Fibroblast of lung (primary cell): Measurements from ENCODE around the gene SHANK3. TPM values are rescaled to one million over a fixed set of nuclear protein-coding genes. Genes with fewer than 3 reads are reported as not detected.

ENCODE experiments used
- DNase-seq, 2 donors: peaks; one replicate each; pipeline versions ENCODE4 v3.0.0 to v3.0.0-alpha.2; 2010; ENCODE audit warnings: low read depth in 2 of 2
- H2AFZ ChIP-seq: 2 replicates; pipeline ENCODE4 v1.5.1; 2012; ENCODE audit warnings: low read length, control low read depth, inconsistent platforms
- H3K27ac ChIP-seq: 2 replicates; pipeline ENCODE4 v1.5.1; 2011; ENCODE audit warnings: low read length, control low read depth; ENCODE audit not compliant: insufficient read depth
- H3K27me3 ChIP-seq: 2 replicates; pipeline ENCODE4 v1.5.1; 2011; ENCODE audit warnings: mild to moderate bottlenecking, low read length; ENCODE audit not compliant: control insufficient read depth, insufficient read depth
- H3K36me3 ChIP-seq: 2 replicates; pipeline ENCODE4 v1.5.1; 2011; ENCODE audit warnings: low read length; ENCODE audit not compliant: control insufficient read depth, insufficient read depth
- H3K4me1 ChIP-seq: 2 replicates; pipeline ENCODE4 v1.5.1; 2011; ENCODE audit warnings: low read length; ENCODE audit not compliant: control insufficient read depth, insufficient read depth; ENCODE audit errors: extremely low read depth
- H3K4me2 ChIP-seq: 2 replicates; pipeline ENCODE4 v1.5.1; 2011; ENCODE audit warnings: low read length, control low read depth; ENCODE audit not compliant: insufficient read depth; ENCODE audit errors: extremely low read depth
- H3K4me3 ChIP-seq, 4 experiments: fragments of 200-600 bp in 1 of 4; sonication (generic) in 1 of 4; replicated peaks in 1 of 4; 2 replicates each; pipeline ENCODE4 v1.5.1; 2011 to 2016; ENCODE audit warnings: low read length in 4 of 4, low read depth in 3 of 4, mild to moderate bottlenecking in 3 of 4, control low read depth in 2 of 4, inconsistent platforms in 1 of 4, mixed read lengths in 1 of 4; ENCODE audit not compliant: insufficient read depth in 1 of 4; ENCODE audit errors: control extremely low read depth in 1 of 4
- H3K79me2 ChIP-seq: 2 replicates; pipeline ENCODE4 v1.5.1; 2012; ENCODE audit warnings: mild to moderate bottlenecking, low read length, inconsistent platforms; ENCODE audit not compliant: control insufficient read depth, insufficient read depth
- H3K9ac ChIP-seq: 2 replicates; pipeline ENCODE4 v1.5.1; 2011; ENCODE audit warnings: mild to moderate bottlenecking, low read length, control low read depth; ENCODE audit not compliant: insufficient read depth
- H3K9me3 ChIP-seq: 2 replicates; pipeline ENCODE4 v1.5.1; 2012; ENCODE audit warnings: low read depth, low read length; ENCODE audit not compliant: control insufficient read depth, insufficient read depth
- H4K20me1 ChIP-seq: 2 replicates; pipeline ENCODE4 v1.5.1; 2011; ENCODE audit warnings: low read length; ENCODE audit not compliant: control insufficient read depth, insufficient read depth; ENCODE audit errors: extremely low read depth
- CTCF ChIP-seq, 2 donors: IDR thresholded peaks in 1 of 2; conservative IDR thresholded peaks in 1 of 2; 1 replicate in 1 of 2; 2 replicates in 1 of 2; pipeline ENCODE4 v1.5.1; 2011 to 2012; ENCODE audit warnings: low read length in 2 of 2, control low read depth in 1 of 2, inconsistent platforms in 1 of 2, low read depth in 1 of 2, mild to moderate bottlenecking in 1 of 2
- EZH2 ChIP-seq: IDR thresholded peaks from 2 replicates; pipeline ENCODE4 v1.5.1; 2012; ENCODE audit warnings: low read length, control low read depth, mild to moderate bottlenecking; ENCODE audit errors: missing control alignments
- polyA plus RNA-seq, 2 donors: library from polyadenylated mRNA; depleted of rRNA in 1 of 2; stranded (reverse) in 1 of 2; unstranded in 1 of 2; fragments of >200 nt; gene quantifications; 2 replicates each; pipeline ENCODE4 v1.2.1, GENCODE V29; 2011 to 2012; ENCODE audit warnings: missing spikeins in 1 of 2
- total RNA-seq: library from RNA; depleted of rRNA; stranded (reverse); fragments of >200 nt; gene quantifications from 2 replicates; pipeline ENCODE4 v1.2.1, GENCODE V29; 2014

Gene SHANK3
- total and polyA plus RNA-seq, 2 donors (not counting 1 experiment from before 2014, with no cell fraction given): 0.17 to 0.33 TPM

- Histone ChIP-seq H3K27ac (no peak overlapping the region), H3K9me3 (no peaks in the 10 kb centered on the region), H3K4me2 (no peak overlapping the region), H3K9ac (no peak overlapping the region), H3K27me3 (no peaks in the 10 kb centered on the region), H3K4me3 (no peak overlapping the region), H3K4me1 (no peaks in the 10 kb centered on the region), H3K36me3 (no peaks in the 10 kb centered on the region), H2AFZ (no peak overlapping the region), H4K20me1 (no peaks in the 10 kb centered on the region), H3K79me2 (no peaks in the 10 kb centered on the region)
- DNase-seq: no peak
- no peak for TF ChIP-seq EZH2
- TF ChIP-seq CTCF (conservative IDR thresholded peaks at IDR 0.05 in 1 of 2, IDR thresholded peaks at IDR 0.05 in 1 of 2; ENCODE audit: low read depth in 1 of 2, low read length in 2 of 2): no peak
These were observed 22.3 kb downstream of the SHANK3 start for GRCh38 chr22:50694766-50695420.

- Histone ChIP-seq H3K9ac (no peak overlapping the region), H2AFZ (no peak overlapping the region), H3K79me2 (no peaks in the 10 kb centered on the region), H3K27me3 (no peaks in the 10 kb centered on the region), H3K4me1 (no peaks in the 10 kb centered on the region), H3K4me2 (no peak overlapping the region), H4K20me1 (no peaks in the 10 kb centered on the region), H3K4me3 (no peak overlapping the region), H3K27ac (no peak overlapping the region), H3K9me3 (no peaks in the 10 kb centered on the region), H3K36me3 (no peaks in the 10 kb centered on the region)
- TF ChIP-seq CTCF (conservative IDR thresholded peaks at IDR 0.05 in 1 of 2, IDR thresholded peaks at IDR 0.05 in 1 of 2; ENCODE audit: low read depth in 1 of 2, low read length in 2 of 2): no peak
- TF ChIP-seq EZH2: no peak
- DNase-seq: no peak
These were observed 23.0 kb downstream of the SHANK3 start for GRCh38 chr22:50695421-50696250.

- Histone ChIP-seq H2AFZ (no peak overlapping the region), H3K9me3 (no peaks in the 10 kb centered on the region), H3K4me1 (no peaks in the 10 kb centered on the region), H3K27me3 (no peaks in the 10 kb centered on the region), H4K20me1 (no peaks in the 10 kb centered on the region), H3K4me3 (no peak overlapping the region), H3K36me3 (no peaks in the 10 kb centered on the region), H3K4me2 (no peak overlapping the region), H3K27ac (no peak overlapping the region), H3K79me2 (no peaks in the 10 kb centered on the region), H3K9ac (no peak overlapping the region)
- TF ChIP-seq CTCF (conservative IDR thresholded peaks at IDR 0.05 in 1 of 2, IDR thresholded peaks at IDR 0.05 in 1 of 2; ENCODE audit: low read depth in 1 of 2, low read length in 2 of 2): no peak
- TF ChIP-seq EZH2: no peak
- DNase-seq: no peak
These were observed 23.7 kb downstream of the SHANK3 start for GRCh38 chr22:50696251-50696798.
